Endothelial cell of umbilical vein (primary cell): Measurements from ENCODE around the gene SPARC.

Experiments
- CTCF ChIP-seq, 2 donors: IDR thresholded peaks; 1 replicate in 1 of 2; 2 replicates in 1 of 2; pipeline ENCODE4 v1.5.1; 2011; ENCODE audit warnings: low read length in 2 of 2, mild to moderate bottlenecking in 2 of 2, moderate library complexity in 2 of 2, control low read depth in 1 of 2, inconsistent platforms in 1 of 2, low read depth in 1 of 2; ENCODE audit not compliant: insufficient read depth in 1 of 2; ENCODE audit errors: extremely low read depth in 1 of 2
- EZH2 ChIP-seq: IDR thresholded peaks from 2 replicates; pipeline ENCODE4 v1.6.1; 2012; ENCODE audit warnings: borderline replicate concordance, low read depth, mild to moderate bottlenecking, moderate library complexity, low read length, inconsistent platforms; ENCODE audit not compliant: severe bottlenecking
- FOS ChIP-seq: IDR thresholded peaks from 2 replicates; pipeline ENCODE4 v1.6.1; 2011; ENCODE audit warnings: mild to moderate bottlenecking, low read length, moderate library complexity, borderline replicate concordance; ENCODE audit not compliant: insufficient read depth
- GATA2 ChIP-seq: IDR thresholded peaks from 2 replicates; pipeline ENCODE4 v1.7.0; 2011; ENCODE audit warnings: low read depth, mild to moderate bottlenecking, moderate library complexity, mixed read lengths, low read length; ENCODE audit not compliant: insufficient read length, insufficient read depth
- JUN ChIP-seq: IDR thresholded peaks from 2 replicates; pipeline ENCODE4 v1.6.1; 2011; ENCODE audit warnings: borderline replicate concordance, low read depth; ENCODE audit not compliant: insufficient read length, insufficient read depth
- MAX ChIP-seq: IDR thresholded peaks from 2 replicates; pipeline ENCODE4 v1.6.1; 2011; ENCODE audit not compliant: insufficient read depth, insufficient read length
- MYC ChIP-seq: IDR thresholded peaks from one replicate; pipeline ENCODE4 v1.6.1; 2011; ENCODE audit warnings: mild to moderate bottlenecking, low read depth, low read length
- POLR2A ChIP-seq: IDR thresholded peaks from 2 replicates; pipeline ENCODE4 v1.6.1; 2012; ENCODE audit warnings: low read depth, mild to moderate bottlenecking, control low read depth, low read length
- POLR2AphosphoS5 ChIP-seq: IDR thresholded peaks from 2 replicates; pipeline ENCODE4 v1.6.1; 2012; ENCODE audit warnings: low read depth, mild to moderate bottlenecking, control low read depth, low read length, moderate library complexity; ENCODE audit not compliant: insufficient read depth

DNA sequence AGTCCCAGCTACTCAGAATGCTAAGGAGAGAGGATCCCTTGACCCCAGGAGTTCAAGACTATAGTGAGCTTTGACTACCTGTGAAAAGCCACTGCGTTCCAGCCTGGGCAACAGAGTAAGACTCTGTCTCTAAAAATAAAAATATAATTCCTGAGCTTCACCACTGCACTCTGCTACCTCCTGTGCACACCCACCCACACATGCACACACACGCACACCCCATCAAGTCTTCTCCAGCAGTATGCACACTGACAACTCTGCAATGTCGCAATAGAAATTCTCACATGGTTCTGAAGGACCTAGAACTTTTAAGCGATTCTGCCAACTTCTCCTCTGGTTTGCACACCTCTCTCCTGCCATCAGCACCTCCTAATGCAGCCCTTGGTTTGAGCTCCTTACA is 48.1 kb downstream of the SPARC start:
- TF ChIP-seq CTCF (IDR thresholded peaks at IDR 0.05; ENCODE audit: extremely low read depth in 1 of 2, insufficient read depth in 1 of 2, low read depth in 1 of 2, low read length in 2 of 2): no peak
- no peak for TF ChIP-seq MAX
- no peak for TF ChIP-seq POLR2AphosphoS5
- no peak for TF ChIP-seq EZH2
- TF ChIP-seq POLR2A: no peak
- TF ChIP-seq FOS: no peak
- TF ChIP-seq MYC: no peak
- no peak for TF ChIP-seq JUN
- no peak for TF ChIP-seq GATA2
